HTERT RPE-1 (cell line): Measurements from ENCODE around the gene LSM14B.

Experiments used
- in situ Hi-C: fragments of 300-500 bp; cut with MboI; formaldehyde crosslinking; loops from 4 replicates; pipeline ENCODE4 v1.14.3; 2020; ENCODE audit warnings: low sequenced_read_pairs

Gene LSM14B

DNA sequence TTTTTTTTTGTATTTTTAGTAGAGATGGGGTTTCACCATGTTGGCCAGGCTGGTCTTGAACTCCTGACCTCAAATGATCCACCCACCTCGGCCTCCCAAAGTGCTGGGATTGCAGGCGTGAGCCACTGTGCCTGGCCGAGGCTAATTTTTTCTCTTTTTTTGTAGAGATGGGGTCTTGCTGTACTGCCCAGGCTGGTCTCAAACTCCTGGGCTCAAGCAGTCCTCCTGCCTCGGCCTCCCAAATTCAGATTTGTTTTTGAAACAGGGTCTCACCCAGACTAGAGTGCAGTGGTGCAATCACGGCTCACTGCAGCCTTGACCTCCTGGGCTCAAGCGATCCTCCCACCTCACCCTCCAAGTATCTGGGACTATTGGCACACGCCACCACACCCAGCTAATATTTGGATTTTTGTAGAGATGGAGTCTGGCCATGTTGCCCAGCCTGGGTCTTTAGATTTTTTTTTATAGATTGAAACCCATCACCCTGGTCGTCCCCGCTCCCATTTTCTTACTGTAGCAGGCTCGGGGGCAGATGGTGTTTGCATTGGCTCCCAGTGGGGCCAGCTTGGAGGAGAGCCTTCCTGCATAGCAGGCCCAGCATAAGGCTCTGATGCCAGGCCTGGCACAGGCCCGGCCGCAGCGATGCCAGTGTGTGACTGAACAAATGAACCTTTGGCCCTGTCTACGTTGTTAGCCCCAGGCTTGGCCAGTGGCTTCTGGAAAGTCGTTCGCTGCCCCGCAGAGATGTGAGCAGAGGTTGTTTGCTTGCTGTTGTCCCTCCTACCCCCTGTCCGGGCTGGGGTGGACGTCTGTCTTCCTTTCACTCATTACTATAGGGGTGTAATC, 56.3 kb downstream of the LSM14B start:
- in situ Hi-C loops: no loop called here

- in situ Hi-C loops: no loop called here
These were observed 56.9 kb downstream of the LSM14B start for GRCh38 chr20:62179162-62179504.

GRCh38 chr20:62181808-62182207, 59.5 kb downstream of the LSM14B start:
- in situ Hi-C loops: no loop called here

GRCh38 chr20:62182469-62183425, 60.5 kb downstream of the LSM14B start, which contains the start of gene MTG2:
MTG2 (plus strand) TSS chr20:62183028; CDS start chr20:62193421, 10,393 bp downstream.
- in situ Hi-C loops: no loop called here

GRCh38 chr20:62183426-62184142, 61.3 kb downstream of the LSM14B start:
- in situ Hi-C loops: no loop called here
